ENCODE data around the gene MYLK4.

The MYLK4 gene

GRCh38 chr6:2750832-2751231 lies at the start of gene MYLK4:
MYLK4 (minus strand) TSS chr6:2750922; CDS start chr6:2749294, 1,628 bp downstream.
- no peak within 1 kb of the TSS for H3K4me2 ChIP-seq
- no peaks in the 10 kb centered on the region for H3K4me1 ChIP-seq (ENCODE audit: low read depth, poor library complexity, severe bottlenecking)

GRCh38 chr6:2799936-2800527 lies 49.3 kb upstream of the MYLK4 start:
- H3K4me2 ChIP-seq, result no peak overlapping the region
- H4K20me1 ChIP-seq (ENCODE audit: insufficient read depth), result no peaks in the 10 kb centered on the region
- H3K27me3 ChIP-seq (ENCODE audit: insufficient read depth, low read depth), result no peaks in the 10 kb centered on the region
- H3K27ac ChIP-seq, result no peak overlapping the region
- no peaks in the 10 kb centered on the region for H3K36me3 ChIP-seq (ENCODE audit: insufficient read depth)
- H2AFZ ChIP-seq (ENCODE audit: low read depth), result no peak overlapping the region
- H3K4me3 ChIP-seq (IDR thresholded peaks at IDR 0.05; ENCODE audit: insufficient read depth, low read depth, low read length), result no peak overlapping the region
- no peaks in the 10 kb centered on the region for H3K79me2 ChIP-seq (ENCODE audit: insufficient read depth, low read depth)
- no peaks in the 10 kb centered on the region for H3K4me1 ChIP-seq (ENCODE audit: low read depth, poor library complexity, severe bottlenecking)
- no peak overlapping the region for H3K9ac ChIP-seq
- no peak for TF ChIP-seq CTCF (conservative IDR thresholded peaks at IDR 0.05; ENCODE audit: low read depth, low read length)

More at GRCh38 chr6:2750832-2751231, at the start of gene MYLK4:
- Histone ChIP-seq H3K79me2 (ENCODE audit: insufficient read depth, low read depth) (no peaks in the 10 kb centered on the region), H3K27ac (no peak within 1 kb of the TSS), H4K20me1 (ENCODE audit: insufficient read depth) (no peaks in the 10 kb centered on the region), H3K4me3 (IDR thresholded peaks at IDR 0.05; ENCODE audit: insufficient read depth, low read depth, low read length) (no peak within 1 kb of the TSS), H2AFZ (ENCODE audit: low read depth) (no peak within 1 kb of the TSS), H3K27me3 (ENCODE audit: insufficient read depth, low read depth) (no peaks in the 10 kb centered on the region), H3K9ac (no peak within 1 kb of the TSS), H3K36me3 (ENCODE audit: insufficient read depth) (no peaks in the 10 kb centered on the region)
- no peak for TF ChIP-seq CTCF (conservative IDR thresholded peaks at IDR 0.05; ENCODE audit: low read depth, low read length)

DNA sequence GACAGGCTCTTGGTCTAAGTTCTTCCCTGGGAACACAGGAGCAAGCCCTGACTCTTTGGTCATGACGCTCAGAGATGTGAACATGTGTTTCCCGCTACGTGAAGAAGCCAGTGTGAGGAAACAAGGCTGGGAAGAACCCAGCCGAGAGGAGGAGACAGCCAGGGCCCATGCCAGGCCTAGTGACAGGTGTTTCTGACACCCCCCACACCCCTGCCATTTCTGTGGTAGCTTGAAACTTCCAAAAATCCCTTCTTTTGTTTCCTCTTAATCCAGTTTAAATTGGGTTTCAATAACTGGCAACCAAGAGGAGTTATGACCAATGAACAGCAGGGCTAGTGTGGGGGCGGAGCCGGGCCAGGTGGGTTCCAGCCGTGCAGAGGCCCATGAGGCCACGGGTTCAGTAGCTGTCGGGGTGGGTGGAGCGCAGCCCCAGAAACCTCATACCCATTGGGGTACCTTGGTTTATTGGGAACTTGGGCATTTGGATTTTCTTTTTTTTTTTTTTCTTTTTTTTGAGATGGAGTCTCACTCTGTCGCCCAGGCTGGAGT lies 47.9 kb upstream of the MYLK4 start:
- H3K4me1 ChIP-seq (ENCODE audit: low read depth, poor library complexity, severe bottlenecking), result no peaks in the 10 kb centered on the region
- H4K20me1 ChIP-seq (ENCODE audit: insufficient read depth), result no peaks in the 10 kb centered on the region
- TF ChIP-seq CTCF (conservative IDR thresholded peaks at IDR 0.05; ENCODE audit: low read depth, low read length), result no peak
- no peaks in the 10 kb centered on the region for H3K27me3 ChIP-seq (ENCODE audit: insufficient read depth, low read depth)
- H3K79me2 ChIP-seq (ENCODE audit: insufficient read depth, low read depth), result no peaks in the 10 kb centered on the region
- H3K36me3 ChIP-seq (ENCODE audit: insufficient read depth), result no peaks in the 10 kb centered on the region
- no peak overlapping the region for H2AFZ ChIP-seq (ENCODE audit: low read depth)
- no peak overlapping the region for H3K4me3 ChIP-seq (IDR thresholded peaks at IDR 0.05; ENCODE audit: insufficient read depth, low read depth, low read length)
- H3K27ac ChIP-seq, result no peak overlapping the region
- H3K9ac ChIP-seq, result no peak overlapping the region
- H3K4me2 ChIP-seq, result no peak overlapping the region

- Histone ChIP-seq H3K36me3 (ENCODE audit: insufficient read depth) (no peaks in the 10 kb centered on the region), H3K4me3 (IDR thresholded peaks at IDR 0.05; ENCODE audit: insufficient read depth, low read depth, low read length) (no peak overlapping the region), H3K27ac (no peak overlapping the region), H2AFZ (ENCODE audit: low read depth) (no peak overlapping the region), H3K4me1 (ENCODE audit: low read depth, poor library complexity, severe bottlenecking) (no peaks in the 10 kb centered on the region), H4K20me1 (ENCODE audit: insufficient read depth) (no peaks in the 10 kb centered on the region), H3K27me3 (ENCODE audit: insufficient read depth, low read depth) (no peaks in the 10 kb centered on the region), H3K9ac (no peak overlapping the region), H3K79me2 (ENCODE audit: insufficient read depth, low read depth) (no peaks in the 10 kb centered on the region), H3K4me2 (no peak overlapping the region)
- no peak for TF ChIP-seq CTCF (conservative IDR thresholded peaks at IDR 0.05; ENCODE audit: low read depth, low read length)
Measured at GRCh38 chr6:2797564-2798031, 46.9 kb upstream of the MYLK4 start.

Data from KMS-11 (cell line).